Epithelial cell of esophagus (primary cell): ENCODE results near the gene LGR6.

Source experiments
- DNase-seq: peaks from one replicate; pipeline ENCODE4 v3.0.0; 2010; ENCODE audit warnings: low read depth
- H3K4me3 ChIP-seq: 2 replicates; pipeline ENCODE4 v1.5.1; 2011; ENCODE audit warnings: mild to moderate bottlenecking, low read length, control low read depth
- TF ChIP-seq, protein P1 (sequence below): IDR thresholded peaks from 2 replicates; pipeline ENCODE4 v1.5.1; 2011; ENCODE audit warnings: low read depth, mild to moderate bottlenecking, low read length, control low read depth, inconsistent platforms; ENCODE audit not compliant: insufficient read depth; ENCODE audit errors: missing control alignments

The LGR6 gene

DNA sequence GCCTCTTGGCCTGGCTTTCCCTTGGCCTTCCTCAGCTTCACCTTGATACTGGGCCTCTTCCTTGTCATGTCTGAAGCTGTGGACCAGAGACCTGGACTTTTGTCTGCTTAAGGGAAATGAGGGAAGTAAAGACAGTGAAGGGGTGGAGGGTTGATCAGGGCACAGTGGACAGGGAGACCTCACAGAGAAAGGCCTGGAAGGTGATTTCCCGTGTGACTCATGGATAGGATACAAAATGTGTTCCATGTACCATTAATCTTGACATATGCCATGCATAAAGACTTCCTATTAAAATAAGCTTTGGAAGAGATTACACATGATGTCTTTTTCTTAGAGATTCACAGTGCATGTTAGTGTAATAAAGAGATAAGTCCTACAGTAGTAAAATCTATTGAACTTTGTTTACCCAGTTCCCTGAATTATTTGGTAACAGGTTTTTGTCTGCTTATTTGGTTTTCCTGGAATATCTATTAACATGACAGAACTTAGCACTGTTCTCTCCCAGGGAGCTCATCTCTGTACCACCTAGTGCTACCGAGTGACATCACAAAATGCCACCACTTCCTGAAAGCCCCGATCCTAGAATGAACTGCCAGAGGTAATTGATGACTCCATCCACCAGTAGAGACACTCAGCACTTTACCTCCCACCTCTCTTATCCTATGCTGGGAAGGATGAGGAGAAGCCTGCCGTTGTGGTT lies 125.9 kb downstream of the LGR6 start:
- peak; percentile 17 for DNase-seq
- TF ChIP-seq, protein P1, sequence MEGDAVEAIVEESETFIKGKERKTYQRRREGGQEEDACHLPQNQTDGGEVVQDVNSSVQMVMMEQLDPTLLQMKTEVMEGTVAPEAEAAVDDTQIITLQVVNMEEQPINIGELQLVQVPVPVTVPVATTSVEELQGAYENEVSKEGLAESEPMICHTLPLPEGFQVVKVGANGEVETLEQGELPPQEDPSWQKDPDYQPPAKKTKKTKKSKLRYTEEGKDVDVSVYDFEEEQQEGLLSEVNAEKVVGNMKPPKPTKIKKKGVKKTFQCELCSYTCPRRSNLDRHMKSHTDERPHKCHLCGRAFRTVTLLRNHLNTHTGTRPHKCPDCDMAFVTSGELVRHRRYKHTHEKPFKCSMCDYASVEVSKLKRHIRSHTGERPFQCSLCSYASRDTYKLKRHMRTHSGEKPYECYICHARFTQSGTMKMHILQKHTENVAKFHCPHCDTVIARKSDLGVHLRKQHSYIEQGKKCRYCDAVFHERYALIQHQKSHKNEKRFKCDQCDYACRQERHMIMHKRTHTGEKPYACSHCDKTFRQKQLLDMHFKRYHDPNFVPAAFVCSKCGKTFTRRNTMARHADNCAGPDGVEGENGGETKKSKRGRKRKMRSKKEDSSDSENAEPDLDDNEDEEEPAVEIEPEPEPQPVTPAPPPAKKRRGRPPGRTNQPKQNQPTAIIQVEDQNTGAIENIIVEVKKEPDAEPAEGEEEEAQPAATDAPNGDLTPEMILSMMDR: no peak
- H3K4me3 ChIP-seq: no peak overlapping the region

DNA sequence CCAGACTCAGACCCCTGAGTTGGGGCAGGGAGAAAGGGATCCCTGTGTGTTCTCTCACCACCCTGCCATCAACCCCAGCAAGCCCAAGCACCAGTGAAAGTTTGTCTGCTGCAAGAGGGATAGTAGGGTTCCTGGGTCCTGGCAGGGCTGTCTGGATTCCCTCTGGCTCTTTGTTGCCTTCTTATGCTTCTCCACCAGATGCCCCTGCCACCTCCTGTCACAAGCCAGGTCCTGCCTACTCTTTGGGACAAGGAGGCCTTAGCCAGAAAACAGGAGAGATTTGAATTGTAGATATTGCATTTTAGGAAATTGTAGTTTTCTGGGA lies 126.4 kb downstream of the LGR6 start:
- TF ChIP-seq, protein P1: no peak

DNA sequence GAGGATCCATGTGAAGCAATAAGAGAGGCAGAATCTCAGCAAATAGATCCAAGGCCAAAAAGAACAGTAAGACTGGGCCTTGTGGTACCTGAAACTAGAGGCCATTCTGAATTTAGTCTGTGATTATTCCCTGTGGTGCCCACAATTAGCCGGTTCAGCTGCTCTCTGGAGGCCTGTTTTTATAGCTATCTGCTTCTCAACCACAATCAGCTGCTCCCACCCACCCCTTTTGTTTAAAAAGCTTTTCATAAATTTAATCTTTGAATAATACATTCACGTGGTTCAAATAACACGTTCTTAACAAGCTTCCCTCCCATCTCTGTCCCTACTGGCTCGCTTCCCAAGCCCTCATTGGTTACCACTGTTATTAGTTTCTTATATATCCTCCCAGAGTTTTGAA lies 130.1 kb downstream of the LGR6 start:
- no peak for DNase-seq
- TF ChIP-seq, protein P1: no peak
- no peak overlapping the region for H3K4me3 ChIP-seq

More for the DNA sequence above, 126.4 kb downstream of the LGR6 start:
- DNase-seq: no peak
- H3K4me3 ChIP-seq: no peak overlapping the region

DNA sequence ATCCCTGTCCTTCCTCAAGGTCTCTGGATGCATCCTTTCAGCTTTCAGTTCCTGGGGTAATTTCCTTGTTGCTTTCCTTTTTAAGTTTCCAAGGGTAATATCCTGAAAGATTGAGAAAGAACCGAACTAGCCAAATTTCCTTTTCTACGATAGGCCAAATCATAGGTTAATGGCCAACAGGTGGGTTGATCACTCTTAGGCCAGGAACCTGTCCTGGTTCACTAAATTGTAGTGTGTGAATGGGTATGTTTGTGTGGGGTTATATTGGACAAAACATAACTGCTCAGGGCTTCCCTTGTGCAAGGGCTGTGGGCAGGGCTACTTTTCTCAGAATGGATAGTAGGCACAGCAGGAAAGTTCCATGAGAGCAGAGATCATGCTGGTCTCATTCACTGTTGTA lies 131.0 kb downstream of the LGR6 start:
- H3K4me3 ChIP-seq: no peak overlapping the region
- no peak for DNase-seq
- TF ChIP-seq, protein P1: no peak

DNA sequence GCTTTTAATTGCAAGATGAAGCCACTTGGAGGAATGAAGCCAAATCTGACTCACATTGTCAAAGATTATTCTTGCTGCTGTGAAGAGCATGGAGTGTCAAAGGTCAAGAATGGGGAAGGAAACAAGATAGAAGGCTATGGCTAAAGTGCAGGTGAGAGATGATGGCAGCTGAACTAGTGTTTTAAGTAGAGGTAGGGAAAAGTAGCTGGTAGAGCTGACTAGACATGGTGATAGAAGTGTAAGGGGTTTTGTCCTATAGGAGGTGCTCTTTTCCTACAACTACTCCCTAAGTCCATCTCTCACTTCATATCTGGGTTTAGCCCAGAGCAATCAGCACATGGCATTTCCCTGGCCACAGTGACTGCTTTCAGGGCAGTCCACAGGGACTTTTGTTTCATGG lies 136.3 kb downstream of the LGR6 start:
- TF ChIP-seq, protein P1: peak; percentile 10
- H3K4me3 ChIP-seq: no peak overlapping the region
- no peak for DNase-seq

DNA sequence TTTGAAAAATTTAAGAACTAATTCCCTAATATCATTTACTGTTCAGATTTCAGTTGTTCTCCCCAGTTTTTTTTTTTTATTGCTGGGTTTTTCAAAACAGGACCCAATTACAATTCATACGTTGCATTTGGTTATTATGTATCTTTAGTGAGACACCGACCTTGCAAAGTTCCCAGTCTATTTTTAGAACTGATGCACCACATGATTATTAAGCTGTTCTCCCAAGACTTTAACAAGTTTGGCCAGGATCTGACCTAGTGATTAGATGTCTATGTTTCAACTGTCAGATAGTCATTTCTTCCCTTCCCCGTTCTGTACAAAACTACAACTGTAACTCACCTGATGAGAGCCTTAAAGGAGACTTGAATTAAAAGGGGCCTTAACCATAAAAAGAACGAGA lies 140.3 kb downstream of the LGR6 start:
- no peak for DNase-seq
- no peak overlapping the region for H3K4me3 ChIP-seq
- TF ChIP-seq, protein P1: no peak
